Measurements from ENCODE around the gene ANKRD9.

DNA sequence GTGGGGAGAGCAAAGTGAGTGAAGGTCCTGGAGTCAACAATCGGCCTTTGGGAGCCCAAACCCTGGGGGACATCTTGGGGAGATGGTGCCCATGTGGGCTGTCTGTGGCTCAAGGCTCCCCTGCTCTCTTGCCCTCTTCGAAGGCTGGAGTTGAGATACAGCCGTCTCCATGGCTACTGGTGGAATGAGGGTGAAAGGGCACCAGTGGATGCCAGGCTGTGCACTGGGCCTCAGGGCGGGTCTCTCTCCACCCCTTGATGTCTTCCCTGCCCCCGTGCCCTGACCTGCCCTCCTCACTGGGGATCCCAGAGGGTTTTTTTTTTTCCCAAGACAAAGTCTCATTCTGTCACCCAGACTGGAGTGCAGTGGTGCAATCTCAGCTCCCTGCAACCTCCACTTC, 2.0 kb upstream of the ANKRD9 start:
- TF ChIP-seq CTCF (IDR thresholded peaks at IDR 0.05 in 8 of 11, conservative IDR thresholded peaks at IDR 0.05 in 3 of 11) (no peak), POLR2A (IDR thresholded peaks at IDR 0.05) (no peak), POLR2AphosphoS5 (IDR thresholded peaks at IDR 0.05) (no peak)

Measured in spleen (tissue), 7 donors.